Parathyroid adenoma (tissue), 2 donors: ENCODE measurements around the gene NOXA1.

ENCODE experiments used
- H2AFZ ChIP-seq: fragments of 300-600 bp; sonication (generic); one replicate; pipeline ENCODE4 v1.7.0; 2017; ENCODE audit warnings: antibody characterized with exemption, mild to moderate bottlenecking
- H3K27ac ChIP-seq: fragments of 300-600 bp; sonication (generic); one replicate; pipeline ENCODE4 v1.7.0; 2017
- H3K27me3 ChIP-seq: fragments of 300-600 bp; sonication (generic); one replicate; pipeline ENCODE4 v1.7.0; 2017; ENCODE audit warnings: low read length; ENCODE audit not compliant: control insufficient read depth, insufficient read depth
- H3K36me3 ChIP-seq: fragments of 300-600 bp; sonication (generic); one replicate; pipeline ENCODE4 v1.7.0; 2017; ENCODE audit warnings: low read length; ENCODE audit not compliant: control insufficient read depth, insufficient read depth
- H3K4me1 ChIP-seq: fragments of 300-600 bp; sonication (generic); one replicate; pipeline ENCODE4 v1.7.0; 2017; ENCODE audit warnings: control low read depth
- H3K4me2 ChIP-seq: fragments of 300-600 bp; sonication (generic); one replicate; pipeline ENCODE4 v1.7.0; 2017; ENCODE audit warnings: low read length
- H3K4me3 ChIP-seq: fragments of 300-600 bp; sonication (generic); one replicate; pipeline ENCODE4 v1.7.0; 2017; ENCODE audit warnings: low read depth, low read length
- H3K79me2 ChIP-seq: fragments of 300-600 bp; sonication (generic); one replicate; pipeline ENCODE4 v1.7.0; 2017; ENCODE audit warnings: control low read depth
- H3K9ac ChIP-seq: fragments of 300-600 bp; sonication (generic); one replicate; pipeline ENCODE4 v1.7.0; 2017; ENCODE audit warnings: mild to moderate bottlenecking
- H3K9me3 ChIP-seq: fragments of 300-600 bp; sonication (generic); one replicate; pipeline ENCODE4 v1.7.0; 2017; ENCODE audit warnings: low read length; ENCODE audit not compliant: control insufficient read depth
- CTCF ChIP-seq: fragments of 300-600 bp; sonication (generic); IDR thresholded peaks from one replicate; pipeline ENCODE4 v1.7.0; 2017; ENCODE audit warnings: antibody characterized with exemption, mild to moderate bottlenecking
- donor health status: primary hyperparathyroidism.

The NOXA1 gene

GRCh38 chr9:137437691-137438590 is 14.7 kb downstream of the NOXA1 start:
- Histone ChIP-seq H3K4me3 (no peak overlapping the region), H3K79me2 (no peaks in the 10 kb centered on the region), H3K27me3 (no peaks in the 10 kb centered on the region), H3K9me3 (no peaks in the 10 kb centered on the region), H3K36me3 (no peaks in the 10 kb centered on the region), H3K27ac (no peak overlapping the region), H3K9ac (no peak overlapping the region), H3K4me1 (no peaks in the 10 kb centered on the region), H3K4me2 (no peak overlapping the region), H2AFZ (no peak overlapping the region)
- no peak for TF ChIP-seq CTCF

- TF ChIP-seq CTCF, result no peak
- Histone ChIP-seq H3K27me3 (no peaks in the 10 kb centered on the region), H3K36me3 (no peaks in the 10 kb centered on the region), H3K79me2 (no peaks in the 10 kb centered on the region), H2AFZ (no peak overlapping the region), H3K9me3 (no peaks in the 10 kb centered on the region), H3K4me1 (no peaks in the 10 kb centered on the region), H3K9ac (no peak overlapping the region), H3K27ac (no peak overlapping the region), H3K4me3 (no peak overlapping the region), H3K4me2 (no peak overlapping the region)
Observed at GRCh38 chr9:137438591-137439157, 15.5 kb downstream of the NOXA1 start.

- Histone ChIP-seq H3K9ac (no peak overlapping the region), H3K27me3 (no peaks in the 10 kb centered on the region)
- no peak for TF ChIP-seq CTCF
Observed at GRCh38 chr9:137439158-137439714, 16.0 kb downstream of the NOXA1 start.

GRCh38 chr9:137441289-137441934 is 18.2 kb downstream of the NOXA1 start, which contains the start of gene ENTPD8:
TSS of gene ENTPD8 (minus strand) at chr9:137441357. CDS start at chr9:137438285, 3,072 bp downstream.
- Histone ChIP-seq H3K79me2 (no peaks in the 10 kb centered on the region), H3K36me3 (no peaks in the 10 kb centered on the region), H3K9me3 (no peaks in the 10 kb centered on the region), H3K27ac (no peak within 1 kb of the TSS), H3K4me1 (no peaks in the 10 kb centered on the region), H3K9ac (no peak within 1 kb of the TSS), H3K27me3 (no peaks in the 10 kb centered on the region), H3K4me2 (peak within 1 kb of the TSS; percentile 62), H2AFZ (no peak within 1 kb of the TSS), H3K4me3 (peak within 1 kb of the TSS; percentile 44)
- TF ChIP-seq CTCF, result no peak

More at GRCh38 chr9:137439158-137439714, 16.0 kb downstream of the NOXA1 start:
- H3K27ac ChIP-seq, result no peak overlapping the region
- no peaks in the 10 kb centered on the region for H3K79me2 ChIP-seq
- H3K4me2 ChIP-seq, result no peak overlapping the region
- no peak overlapping the region for H3K4me3 ChIP-seq
- no peak overlapping the region for H2AFZ ChIP-seq
- H3K4me1 ChIP-seq, result no peaks in the 10 kb centered on the region
- H3K36me3 ChIP-seq, result no peaks in the 10 kb centered on the region
- H3K9me3 ChIP-seq, result no peaks in the 10 kb centered on the region
